WTC11 (cell line): ENCODE measurements around the gene MRPL52.

Source experiments
- AFF4 ChIP-seq: sonication (generic); formaldehyde crosslinking; IDR thresholded peaks from 2 replicates; pipeline ENCODE4 v1.8.1; 2023; ENCODE audit warnings: mild to moderate bottlenecking, missing genetic modification reagents, borderline replicate concordance
- CREB1 ChIP-seq: sonication (generic); formaldehyde crosslinking; IDR thresholded peaks from 2 replicates; pipeline ENCODE4 v1.8.0; 2023; ENCODE audit warnings: mild to moderate bottlenecking, missing genetic modification reagents
- CTCF ChIP-seq: fragments of 200-600 bp; IDR thresholded peaks from 2 replicates; pipeline ENCODE4 v1.8.0; 2022; ENCODE audit warnings: antibody characterized with exemption
- EMX1 ChIP-seq: fragments of 250-450 bp; sonication (Bioruptor Pico); IDR thresholded peaks from 2 replicates; pipeline ENCODE4 v1.8.0; 2021; ENCODE audit warnings: mild to moderate bottlenecking
- ESRRA ChIP-seq: sonication (generic); formaldehyde crosslinking; IDR thresholded peaks from 2 replicates; pipeline ENCODE4 v1.8.1; 2022; ENCODE audit warnings: mild to moderate bottlenecking, missing genetic modification reagents, borderline replicate concordance
- NR2C2 ChIP-seq: sonication (generic); formaldehyde crosslinking; IDR thresholded peaks from 2 replicates; pipeline ENCODE4 v1.8.0; 2022; ENCODE audit warnings: mild to moderate bottlenecking, missing genetic modification reagents
- NR3C1 ChIP-seq: sonication (generic); formaldehyde crosslinking; conservative IDR thresholded peaks from 2 replicates; pipeline ENCODE4 v1.8.1; 2023; ENCODE audit warnings: low read depth, mild to moderate bottlenecking, missing genetic modification reagents
- TCF7 ChIP-seq: sonication (generic); formaldehyde crosslinking; IDR thresholded peaks from 2 replicates; pipeline ENCODE4 v1.8.0; 2022; ENCODE audit warnings: mild to moderate bottlenecking, low read depth, missing genetic modification reagents, moderate library complexity
- TEAD4 ChIP-seq: sonication (generic); formaldehyde crosslinking; IDR thresholded peaks from 2 replicates; pipeline ENCODE4 v1.8.0; 2022; ENCODE audit warnings: mild to moderate bottlenecking, missing genetic modification reagents
- ZNF396 ChIP-seq: fragments of 250-450 bp; sonication (Bioruptor Pico); IDR thresholded peaks from 2 replicates; pipeline ENCODE4 v1.8.0; 2021; ENCODE audit warnings: mild to moderate bottlenecking, moderate library complexity, borderline replicate concordance
- TF ChIP-seq, protein P1 (sequence below): sonication (generic); formaldehyde crosslinking; IDR thresholded peaks from 2 replicates; pipeline ENCODE4 v1.8.0; 2023; ENCODE audit warnings: missing genetic modification reagents
- TF ChIP-seq, protein P2 (sequence below): fragments of 250-450 bp; sonication (Bioruptor Pico); IDR thresholded peaks from 2 replicates; pipeline ENCODE4 v1.9.0; 2021; ENCODE audit warnings: mild to moderate bottlenecking
- TF ChIP-seq, protein P3 (sequence below): sonication (generic); formaldehyde crosslinking; IDR thresholded peaks from 2 replicates; pipeline ENCODE4 v1.8.1; 2023; ENCODE audit warnings: mild to moderate bottlenecking, moderate library complexity, missing genetic modification reagents
- TF ChIP-seq, protein P4 (sequence below): sonication (generic); formaldehyde crosslinking; IDR thresholded peaks from 2 replicates; pipeline ENCODE4 v1.8.0; 2022; ENCODE audit warnings: mild to moderate bottlenecking, missing genetic modification reagents

- TF ChIP-seq, protein P1, sequence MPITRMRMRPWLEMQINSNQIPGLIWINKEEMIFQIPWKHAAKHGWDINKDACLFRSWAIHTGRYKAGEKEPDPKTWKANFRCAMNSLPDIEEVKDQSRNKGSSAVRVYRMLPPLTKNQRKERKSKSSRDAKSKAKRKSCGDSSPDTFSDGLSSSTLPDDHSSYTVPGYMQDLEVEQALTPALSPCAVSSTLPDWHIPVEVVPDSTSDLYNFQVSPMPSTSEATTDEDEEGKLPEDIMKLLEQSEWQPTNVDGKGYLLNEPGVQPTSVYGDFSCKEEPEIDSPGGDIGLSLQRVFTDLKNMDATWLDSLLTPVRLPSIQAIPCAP (CRISPR knock-in tag), result no peak
- TF ChIP-seq ZNF396 (no peak), ESRRA (CRISPR knock-in tag) (no peak), CTCF (no peak), NR2C2 (CRISPR knock-in tag) (no peak), AFF4 (no peak), NR3C1 (no peak), TCF7 (CRISPR knock-in tag) (no peak), CREB1 (CRISPR knock-in tag) (no peak), EMX1 (CRISPR knock-in tag) (no peak), TEAD4 (CRISPR knock-in tag) (no peak)
- TF ChIP-seq, protein P2, sequence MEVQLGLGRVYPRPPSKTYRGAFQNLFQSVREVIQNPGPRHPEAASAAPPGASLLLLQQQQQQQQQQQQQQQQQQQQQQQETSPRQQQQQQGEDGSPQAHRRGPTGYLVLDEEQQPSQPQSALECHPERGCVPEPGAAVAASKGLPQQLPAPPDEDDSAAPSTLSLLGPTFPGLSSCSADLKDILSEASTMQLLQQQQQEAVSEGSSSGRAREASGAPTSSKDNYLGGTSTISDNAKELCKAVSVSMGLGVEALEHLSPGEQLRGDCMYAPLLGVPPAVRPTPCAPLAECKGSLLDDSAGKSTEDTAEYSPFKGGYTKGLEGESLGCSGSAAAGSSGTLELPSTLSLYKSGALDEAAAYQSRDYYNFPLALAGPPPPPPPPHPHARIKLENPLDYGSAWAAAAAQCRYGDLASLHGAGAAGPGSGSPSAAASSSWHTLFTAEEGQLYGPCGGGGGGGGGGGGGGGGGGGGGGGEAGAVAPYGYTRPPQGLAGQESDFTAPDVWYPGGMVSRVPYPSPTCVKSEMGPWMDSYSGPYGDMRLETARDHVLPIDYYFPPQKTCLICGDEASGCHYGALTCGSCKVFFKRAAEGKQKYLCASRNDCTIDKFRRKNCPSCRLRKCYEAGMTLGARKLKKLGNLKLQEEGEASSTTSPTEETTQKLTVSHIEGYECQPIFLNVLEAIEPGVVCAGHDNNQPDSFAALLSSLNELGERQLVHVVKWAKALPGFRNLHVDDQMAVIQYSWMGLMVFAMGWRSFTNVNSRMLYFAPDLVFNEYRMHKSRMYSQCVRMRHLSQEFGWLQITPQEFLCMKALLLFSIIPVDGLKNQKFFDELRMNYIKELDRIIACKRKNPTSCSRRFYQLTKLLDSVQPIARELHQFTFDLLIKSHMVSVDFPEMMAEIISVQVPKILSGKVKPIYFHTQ, result no peak
- TF ChIP-seq, protein P3, sequence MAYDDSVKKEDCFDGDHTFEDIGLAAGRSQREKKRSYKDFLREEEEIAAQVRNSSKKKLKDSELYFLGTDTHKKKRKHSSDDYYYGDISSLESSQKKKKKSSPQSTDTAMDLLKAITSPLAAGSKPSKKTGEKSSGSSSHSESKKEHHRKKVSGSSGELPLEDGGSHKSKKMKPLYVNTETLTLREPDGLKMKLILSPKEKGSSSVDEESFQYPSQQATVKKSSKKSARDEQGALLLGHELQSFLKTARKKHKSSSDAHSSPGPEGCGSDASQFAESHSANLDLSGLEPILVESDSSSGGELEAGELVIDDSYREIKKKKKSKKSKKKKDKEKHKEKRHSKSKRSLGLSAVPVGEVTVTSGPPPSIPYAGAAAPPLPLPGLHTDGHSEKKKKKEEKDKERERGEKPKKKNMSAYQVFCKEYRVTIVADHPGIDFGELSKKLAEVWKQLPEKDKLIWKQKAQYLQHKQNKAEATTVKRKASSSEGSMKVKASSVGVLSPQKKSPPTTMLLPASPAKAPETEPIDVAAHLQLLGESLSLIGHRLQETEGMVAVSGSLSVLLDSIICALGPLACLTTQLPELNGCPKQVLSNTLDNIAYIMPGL (CRISPR knock-in tag), result no peak
- TF ChIP-seq, protein P4, sequence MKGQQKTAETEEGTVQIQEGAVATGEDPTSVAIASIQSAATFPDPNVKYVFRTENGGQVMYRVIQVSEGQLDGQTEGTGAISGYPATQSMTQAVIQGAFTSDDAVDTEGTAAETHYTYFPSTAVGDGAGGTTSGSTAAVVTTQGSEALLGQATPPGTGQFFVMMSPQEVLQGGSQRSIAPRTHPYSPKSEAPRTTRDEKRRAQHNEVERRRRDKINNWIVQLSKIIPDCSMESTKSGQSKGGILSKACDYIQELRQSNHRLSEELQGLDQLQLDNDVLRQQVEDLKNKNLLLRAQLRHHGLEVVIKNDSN (CRISPR knock-in tag), result no peak
Measured at GRCh38 chr14:22850944-22851764, 21.5 kb downstream of the MRPL52 start.
